Measurements from ENCODE around the gene SF3B5. TPM values are rescaled to one million over a fixed set of nuclear protein-coding genes. Genes with fewer than 3 reads are reported as not detected.

The SF3B5 gene
- total and polyA plus RNA-seq, 9 of the 15 experiments (the other 6 are each of a cell fraction or from before 2014, with no cell fraction given) = 238 to 1,211 (median 407) TPM

GRCh38 chr6:144083172-144083571 lies 12.2 kb downstream of the SF3B5 start:
- ChIA-PET CTCF (ENCODE audit: low intra/inter-chr PET ratio) (no interaction called here), POLR2A (no interaction called here)
- Histone ChIP-seq H3K36me3 (ENCODE audit: control insufficient read depth, insufficient read depth, low read length) (no peaks in the 10 kb centered on the region; the same call in 1 of the 3 replicates), H4K20me1 (replicated peaks; ENCODE audit: control insufficient read depth, insufficient read depth, low read length) (no peaks in the 10 kb centered on the region), H3K4me3 (no peak overlapping the region), H3K9me1 (ENCODE audit: control insufficient read depth, insufficient read depth, low read length) (no peaks in the 10 kb centered on the region), H3K27ac (ENCODE audit: extremely low read depth, low read depth, low read length) (no peak overlapping the region), H2AFZ (ENCODE audit: low read depth, low read length) (no peak overlapping the region), H3K27me3 (ENCODE audit: control insufficient read depth in 2 of 2, insufficient read depth in 2 of 2, low read length in 2 of 2) (no peaks in the 10 kb centered on the region), H3K79me2 (ENCODE audit: control insufficient read depth, insufficient read depth, low read length) (no peaks in the 10 kb centered on the region), H3K4me1 (replicated peaks in 1 of 2; ENCODE audit: control insufficient read depth in 2 of 2, insufficient read depth in 2 of 2, low read length in 2 of 2) (peaks cover 9 to 26% of the 10 kb centered on the region in 2 experiments), H3K4me2 (ENCODE audit: insufficient read depth, low read length) (no peak overlapping the region), H3K9me3 (replicated peaks; ENCODE audit: control insufficient read depth, insufficient read depth, low read depth, low read length) (no peaks in the 10 kb centered on the region), H3K9ac (ENCODE audit: insufficient read depth in 1 of 2, low read depth in 2 of 2, low read length in 2 of 2) (no peak overlapping the region)
- in situ Hi-C loops (cut with MboI) = no loop called here
- TF ChIP-seq ZNF318 (IDR thresholded peaks at IDR 0.05; ENCODE audit: borderline replicate concordance in 1 of 2, low read depth in 1 of 2) = no peak
- no peak for TF ChIP-seq EGR1 (conservative IDR thresholded peaks at IDR 0.05)
- no peak for TF ChIP-seq TCF7L2 (IDR thresholded peaks at IDR 0.05; ENCODE audit: low read depth, low read length)
- no peak for TF ChIP-seq MBD2 (IDR thresholded peaks at IDR 0.05; ENCODE audit: borderline replicate concordance, low read depth)
- no peak for TF ChIP-seq YBX1 (IDR thresholded peaks at IDR 0.05)
- TF ChIP-seq CBX8 (IDR thresholded peaks at IDR 0.05; ENCODE audit: borderline replicate concordance, extremely low read depth, low read depth, low read length, poor library complexity, severe bottlenecking) = no peak
- TF ChIP-seq ZNF133 (CRISPR knock-in tag; IDR thresholded peaks at IDR 0.05) = no peak
- no peak for TF ChIP-seq MEF2D (tag; conservative IDR thresholded peaks at IDR 0.05; ENCODE audit: low read depth)
- no peak for TF ChIP-seq RNF219 (CRISPR knock-in tag; IDR thresholded peaks at IDR 0.05)
- no peak for TF ChIP-seq KLF1 (tag; IDR thresholded peaks at IDR 0.05)
- no peak for TF ChIP-seq ZNF175 (CRISPR knock-in tag; IDR thresholded peaks at IDR 0.05; ENCODE audit: low read depth)
- no peak for FAIRE-seq
- BruUV-seq (replicated peaks) = no TSS peak
- DNase-seq (ENCODE audit: extremely low read depth in 1 of 4, low spot score in 3 of 4) = no peak
- no peak for ATAC-seq
- intact Hi-C loops (cut with micrococcal nuclease) = loop anchor here (2.0 kb wide), 1 partner anchor 18 kb away; no protein-coding TSS in a partner anchor
- 75% methylated on average over 1 of the region's 1 CpG for WGBS (ENCODE audit: insufficient coverage, low coverage, missing lambda C conversion rate)
